ENCODE data around the gene PAFAH1B2. TPM values are rescaled to one million over a fixed set of nuclear protein-coding genes. Genes with fewer than 3 reads are reported as not detected.

Gene PAFAH1B2
- total RNA-seq, 1 experiment from 2014 or later = 143 TPM

- Histone ChIP-seq H3K27me3 (no peaks in the 10 kb centered on the region), H3K4me3 (no peak overlapping the region), H3K9me3 (no peaks in the 10 kb centered on the region), H3K36me3 (peaks cover 46% of the 10 kb centered on the region)
- no peak for DNase-seq
Observed at GRCh38 chr11:117220568-117220967, 76.5 kb downstream of the PAFAH1B2 start.

GRCh38 chr11:117220999-117221774, 77.1 kb downstream of the PAFAH1B2 start:
- Histone ChIP-seq H3K9me3 (no peaks in the 10 kb centered on the region), H3K4me3 (no peak overlapping the region), H3K36me3 (peaks cover 44% of the 10 kb centered on the region), H3K27me3 (no peaks in the 10 kb centered on the region)
- peak; percentile 49 for DNase-seq

GRCh38 chr11:117221775-117222517, 77.9 kb downstream of the PAFAH1B2 start:
- Histone ChIP-seq H3K9me3 (no peaks in the 10 kb centered on the region), H3K27me3 (no peaks in the 10 kb centered on the region), H3K4me3 (no peak overlapping the region), H3K36me3 (peaks cover 50% of the 10 kb centered on the region)
- DNase-seq = peak; percentile 74

- Histone ChIP-seq H3K9me3 (no peaks in the 10 kb centered on the region), H3K36me3 (peaks cover 52% of the 10 kb centered on the region)
- no peak for DNase-seq
Observed at GRCh38 chr11:117222991-117223740, 79.1 kb downstream of the PAFAH1B2 start.

GRCh38 chr11:117223741-117224689, 79.9 kb downstream of the PAFAH1B2 start:
- H3K4me3 ChIP-seq = no peak overlapping the region

More at GRCh38 chr11:117222991-117223740, 79.1 kb downstream of the PAFAH1B2 start:
- Histone ChIP-seq H3K27me3 (no peaks in the 10 kb centered on the region), H3K4me3 (no peak overlapping the region)

GRCh38 chr11:117225553-117226170, 81.6 kb downstream of the PAFAH1B2 start:
- no peak overlapping the region for H3K4me3 ChIP-seq
- peaks cover 44% of the 10 kb centered on the region for H3K36me3 ChIP-seq
- DNase-seq = no peak
- H3K9me3 ChIP-seq = no peaks in the 10 kb centered on the region
- H3K27me3 ChIP-seq = no peaks in the 10 kb centered on the region

More at GRCh38 chr11:117223741-117224689, 79.9 kb downstream of the PAFAH1B2 start:
- H3K36me3 ChIP-seq = peaks cover 48% of the 10 kb centered on the region
- no peak for DNase-seq
- H3K27me3 ChIP-seq = no peaks in the 10 kb centered on the region
- H3K9me3 ChIP-seq = no peaks in the 10 kb centered on the region

Other genes with a start within 250 kb of the PAFAH1B2 start
- 4.1 and 4.3 TPM in 2 replicates for gene SIK3, start 45.9 kb upstream of the PAFAH1B2 start, total RNA-seq (2014; rRNA removed; shearing (Covaris generic); ENCODE audit: low replicate concordance)
- gene SIDT2, start 34.5 kb downstream of the PAFAH1B2 start, total RNA-seq (2014; rRNA removed; shearing (Covaris generic); ENCODE audit: low replicate concordance) = 2.7 and 19.8 TPM in 2 replicates
- 0.44 and 0.92 TPM in 2 replicates for gene TAGLN, start 55.1 kb downstream of the PAFAH1B2 start, total RNA-seq (2014; rRNA removed; shearing (Covaris generic); ENCODE audit: low replicate concordance)
- 24.9 and 26.7 TPM in 2 replicates for gene PCSK7, start 87.8 kb downstream of the PAFAH1B2 start, total RNA-seq (2014; rRNA removed; shearing (Covaris generic); ENCODE audit: low replicate concordance)
- 1.3 and 2.4 TPM in 2 replicates for gene RNF214, start 88.4 kb downstream of the PAFAH1B2 start, total RNA-seq (2014; rRNA removed; shearing (Covaris generic); ENCODE audit: low replicate concordance)
- 0.15 and 3.2 TPM in 2 replicates for gene BACE1-AS, start 147.1 kb downstream of the PAFAH1B2 start, total RNA-seq (2014; rRNA removed; shearing (Covaris generic); ENCODE audit: low replicate concordance)
- 7.6 and 9.1 TPM in 2 replicates for gene BACE1, start 172.0 kb downstream of the PAFAH1B2 start, total RNA-seq (2014; rRNA removed; shearing (Covaris generic); ENCODE audit: low replicate concordance)
- 23.2 and 33.1 TPM in 2 replicates for gene CEP164, start 183.6 kb downstream of the PAFAH1B2 start, total RNA-seq (2014; rRNA removed; shearing (Covaris generic); ENCODE audit: low replicate concordance)